Neuronal stem cell (in vitro differentiated cells): ENCODE measurements around the gene HERC3.
A peak's percentile ranks its signal among the peaks of the same experiment; 100 is the strongest.

ENCODE experiments used
- DNase-seq: peaks from one replicate; pipeline ENCODE4 v3.0.0-alpha.2; 2013; ENCODE audit warnings: low spot score
- H2AFZ ChIP-seq: one replicate; pipeline ENCODE4 v1.6.1; 2013; ENCODE audit warnings: mild to moderate bottlenecking, low read length, inconsistent platforms
- H2AK5ac ChIP-seq: 2 replicates; pipeline ENCODE4 v1.6.1; 2013; ENCODE audit warnings: low read depth, mild to moderate bottlenecking, inconsistent platforms, low read length, moderate library complexity, mixed read lengths
- H2BK120ac ChIP-seq: 2 replicates; pipeline ENCODE4 v1.6.1; 2013; ENCODE audit warnings: low read depth, mild to moderate bottlenecking, inconsistent platforms, low read length, moderate library complexity, mixed read lengths
- H2BK12ac ChIP-seq: one replicate; pipeline ENCODE4 v1.6.1; 2013; ENCODE audit warnings: low read length, inconsistent platforms
- H2BK15ac ChIP-seq: 2 replicates; pipeline ENCODE4 v1.6.1; 2013; ENCODE audit warnings: mild to moderate bottlenecking, low read length, inconsistent platforms, mixed read lengths
- H2BK5ac ChIP-seq: one replicate; pipeline ENCODE4 v1.6.1; 2013; ENCODE audit warnings: inconsistent platforms, mild to moderate bottlenecking, low read length, moderate library complexity
- H3K14ac ChIP-seq: one replicate; pipeline ENCODE4 v1.6.1; 2013; ENCODE audit warnings: low read length, inconsistent platforms
- H3K18ac ChIP-seq: 2 replicates; pipeline ENCODE4 v1.6.1; 2013; ENCODE audit warnings: low read length, inconsistent platforms
- H3K23ac ChIP-seq: 2 replicates; pipeline ENCODE4 v1.6.1; 2013; ENCODE audit warnings: low read depth, mild to moderate bottlenecking, mixed read lengths, low read length, inconsistent platforms; ENCODE audit not compliant: poor library complexity
- H3K27ac ChIP-seq: replicated peaks from 3 replicates; pipeline ENCODE4 v1.5.1; 2013; ENCODE audit warnings: low read length, inconsistent platforms
- H3K27me3 ChIP-seq, 3 experiments: 2 replicates each; pipeline ENCODE4 v1.6.1; 2013; ENCODE audit warnings: low read length in 3 of 3, mild to moderate bottlenecking in 2 of 3, inconsistent platforms in 1 of 3, low read depth in 1 of 3, mixed read lengths in 1 of 3, moderate library complexity in 1 of 3; ENCODE audit not compliant: control insufficient read depth in 3 of 3, insufficient read depth in 3 of 3
- H3K36me3 ChIP-seq, 2 donors: replicated peaks in 1 of 2; 2 replicates each; pipeline ENCODE4 v1.6.1; 2013; ENCODE audit warnings: low read length in 2 of 2; ENCODE audit not compliant: control insufficient read depth in 2 of 2, insufficient read depth in 2 of 2
- H3K4ac ChIP-seq: 2 replicates; pipeline ENCODE4 v1.6.1; 2013; ENCODE audit warnings: inconsistent platforms, mild to moderate bottlenecking, low read length, moderate library complexity
- H3K4me1 ChIP-seq, 2 donors: 1 replicate in 1 of 2; 2 replicates in 1 of 2; pipeline ENCODE4 v1.6.1; 2013; ENCODE audit warnings: low read length in 2 of 2, low read depth in 1 of 2; ENCODE audit not compliant: control insufficient read depth in 2 of 2, insufficient read depth in 1 of 2
- H3K4me2 ChIP-seq: one replicate; pipeline ENCODE4 v1.6.1; 2013; ENCODE audit warnings: mild to moderate bottlenecking, low read length, inconsistent platforms; ENCODE audit not compliant: insufficient read depth, poor library complexity, severe bottlenecking
- H3K4me3 ChIP-seq, 2 donors: 2 replicates each; pipeline ENCODE4 v1.5.1; 2013; ENCODE audit warnings: low read length in 2 of 2, mild to moderate bottlenecking in 2 of 2, inconsistent platforms in 1 of 2, moderate library complexity in 1 of 2
- H3K79me1 ChIP-seq: one replicate; pipeline ENCODE4 v1.6.1; 2013; ENCODE audit warnings: low read depth, mild to moderate bottlenecking, inconsistent platforms, low read length, moderate library complexity
- H3K9ac ChIP-seq: one replicate; pipeline ENCODE4 v1.6.1; 2013; ENCODE audit warnings: mild to moderate bottlenecking, low read depth, low read length, inconsistent platforms; ENCODE audit not compliant: poor library complexity
- H3K9me3 ChIP-seq, 2 donors: replicated peaks in 1 of 2; 2 replicates each; pipeline versions ENCODE3 to v1.6.1; 2013; ENCODE audit warnings: low read length in 2 of 2, mild to moderate bottlenecking in 2 of 2, inconsistent platforms in 1 of 2, low read depth in 1 of 2, mixed read lengths in 1 of 2, moderate library complexity in 1 of 2; ENCODE audit not compliant: control insufficient read depth in 2 of 2, insufficient read depth in 1 of 2
- H4K8ac ChIP-seq: one replicate; pipeline ENCODE4 v1.6.1; 2013; ENCODE audit warnings: low read depth, mild to moderate bottlenecking, inconsistent platforms, low read length, moderate library complexity
- H4K91ac ChIP-seq: one replicate; pipeline ENCODE4 v1.6.1; 2013; ENCODE audit warnings: low read length, low read depth, mild to moderate bottlenecking, inconsistent platforms; ENCODE audit not compliant: poor library complexity
- WGBS, 2 donors: extraction: QIAGEN DNeasy Blood & Tissue Kit; methylation state at CpG; one replicate each; pipeline ENCODE4 v1.1.7; 2013; ENCODE audit warnings: missing lambda C conversion rate in 2 of 2, mixed read lengths in 1 of 2; ENCODE audit not compliant: insufficient read length in 2 of 2, insufficient replicate concordance in 1 of 2; ENCODE audit errors: extremely low coverage in 2 of 2; 5-methylcytosine and 5-hydroxymethylcytosine counted together

HERC3 gene

DNA sequence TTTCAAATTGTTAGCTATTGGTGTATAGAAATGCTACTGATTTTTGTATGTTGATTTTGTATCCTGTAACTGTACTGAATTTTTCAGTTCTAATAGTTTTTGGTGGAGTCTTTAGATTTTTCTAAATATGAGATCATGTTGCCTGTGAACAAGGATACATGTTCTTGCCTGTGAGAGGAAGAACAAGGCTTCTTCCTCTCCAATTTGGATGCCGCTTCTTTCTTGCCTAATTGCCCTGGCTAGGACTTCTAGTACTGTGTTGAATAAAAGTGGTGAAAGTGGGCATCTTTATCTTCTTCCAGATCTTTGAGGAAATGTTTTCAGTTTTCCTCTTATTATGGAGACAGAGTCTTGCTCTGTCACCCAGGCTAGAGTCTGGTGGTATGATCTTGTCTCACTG is 121.5 kb downstream of the HERC3 start:
- Histone ChIP-seq H2AFZ (no peak overlapping the region), H2BK120ac (no peak overlapping the region), H3K9ac (no peak overlapping the region), H2BK15ac (no peak overlapping the region), H3K9me3 (peaks cover 2 to 8% of the 10 kb centered on the region in 2 donors), H3K4ac (no peak overlapping the region), H3K18ac (no peak overlapping the region), H3K36me3 (no peaks in the 10 kb centered on the region), H3K4me1 (no peaks in the 10 kb centered on the region), H3K27ac (no peak overlapping the region), H2BK12ac (no peak overlapping the region), H3K23ac (no peak overlapping the region), H3K14ac (no peak overlapping the region), H3K79me1 (no peaks in the 10 kb centered on the region), H4K8ac (no peak overlapping the region), H3K27me3 (no peaks in the 10 kb centered on the region), H2AK5ac (no peak overlapping the region), H4K91ac (no peak overlapping the region), H2BK5ac (no peak overlapping the region), H3K4me2 (no peak overlapping the region), H3K4me3 (no peak overlapping the region)
- DNase-seq, result no peak
- no CpG with 5 or more reads among the region's 1 CpG for WGBS, 2 donors

DNA sequence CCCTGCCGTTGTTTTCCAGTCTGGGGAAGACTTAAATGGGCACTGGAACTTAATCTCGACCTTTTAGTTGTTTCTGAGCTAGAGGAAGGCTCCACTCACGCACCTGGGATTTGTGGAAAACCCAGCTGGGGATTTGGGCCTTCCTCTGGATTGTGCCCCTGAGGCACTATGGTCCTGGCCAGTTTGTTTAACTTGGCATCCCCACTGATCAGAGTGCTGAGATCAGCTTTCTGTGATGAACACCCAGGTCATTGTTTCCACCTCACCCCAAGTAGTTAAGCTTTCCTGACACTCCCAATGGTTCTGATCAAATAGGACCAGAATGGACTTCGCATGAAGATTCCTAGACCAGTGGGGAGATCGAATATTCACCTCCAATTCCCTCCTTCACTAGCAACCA is 125.8 kb downstream of the HERC3 start:
- Histone ChIP-seq H3K23ac (no peak overlapping the region), H3K18ac (no peak overlapping the region), H2BK5ac (no peak overlapping the region), H3K4me3 (no peak overlapping the region), H3K27ac (no peak overlapping the region), H3K79me1 (no peaks in the 10 kb centered on the region), H2BK120ac (no peak overlapping the region), H2BK15ac (no peak overlapping the region), H2AFZ (no peak overlapping the region), H4K91ac (no peak overlapping the region), H3K4ac (no peak overlapping the region), H3K36me3 (peaks cover 3 to 4% of the 10 kb centered on the region in 2 donors), H3K9me3 (peaks cover 5 to 8% of the 10 kb centered on the region in 2 donors), H2BK12ac (no peak overlapping the region), H2AK5ac (no peak overlapping the region), H4K8ac (no peak overlapping the region), H3K4me2 (no peak overlapping the region), H3K14ac (no peak overlapping the region), H3K9ac (no peak overlapping the region), H3K4me1 (no peaks in the 10 kb centered on the region), H3K27me3 (no peaks in the 10 kb centered on the region)
- WGBS, 2 donors, result no CpG with 5 or more reads among the region's 5 CpGs
- no peak for DNase-seq

DNA sequence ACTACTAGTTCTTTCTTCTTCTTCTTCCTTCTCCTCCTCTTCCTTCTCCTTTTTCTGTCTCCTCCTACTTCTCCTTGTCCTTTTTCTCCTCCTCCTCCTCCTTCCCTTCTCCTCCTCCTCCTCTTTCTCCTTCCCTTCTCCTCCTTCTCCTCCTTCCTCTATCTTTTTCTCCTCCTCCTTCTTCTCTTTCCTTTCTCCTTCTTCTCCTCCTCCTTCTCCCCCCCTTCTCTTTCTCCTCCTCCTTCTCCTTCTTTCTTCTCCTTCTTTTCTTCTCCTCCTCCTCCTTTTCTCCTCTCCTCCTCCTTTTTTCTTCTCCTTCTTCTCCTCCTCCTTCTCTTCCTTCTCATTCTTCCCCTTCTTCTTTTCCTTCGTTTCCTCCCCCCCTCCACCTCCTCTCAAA is 127.1 kb downstream of the HERC3 start:
- Histone ChIP-seq H4K91ac (no peak overlapping the region), H3K27ac (no peak overlapping the region), H3K4me2 (no peak overlapping the region), H2BK5ac (no peak overlapping the region), H3K27me3 (no peaks in the 10 kb centered on the region), H2AK5ac (no peak overlapping the region), H3K36me3 (peaks cover 3 to 4% of the 10 kb centered on the region in 2 donors), H3K79me1 (no peaks in the 10 kb centered on the region), H2BK120ac (no peak overlapping the region), H3K4ac (no peak overlapping the region), H2AFZ (no peak overlapping the region), H2BK12ac (no peak overlapping the region), H3K9me3 (peaks cover 5 to 8% of the 10 kb centered on the region in 2 donors), H3K14ac (no peak overlapping the region), H3K4me3 (no peak overlapping the region), H4K8ac (no peak overlapping the region), H3K23ac (no peak overlapping the region), H2BK15ac (no peak overlapping the region), H3K18ac (no peak overlapping the region), H3K4me1 (peaks cover 0 to 1% of the 10 kb centered on the region in 2 donors), H3K9ac (no peak overlapping the region)
- 100% methylated on average over 1 of the region's 1 CpG for WGBS, 2 donors
- no peak for DNase-seq

DNA sequence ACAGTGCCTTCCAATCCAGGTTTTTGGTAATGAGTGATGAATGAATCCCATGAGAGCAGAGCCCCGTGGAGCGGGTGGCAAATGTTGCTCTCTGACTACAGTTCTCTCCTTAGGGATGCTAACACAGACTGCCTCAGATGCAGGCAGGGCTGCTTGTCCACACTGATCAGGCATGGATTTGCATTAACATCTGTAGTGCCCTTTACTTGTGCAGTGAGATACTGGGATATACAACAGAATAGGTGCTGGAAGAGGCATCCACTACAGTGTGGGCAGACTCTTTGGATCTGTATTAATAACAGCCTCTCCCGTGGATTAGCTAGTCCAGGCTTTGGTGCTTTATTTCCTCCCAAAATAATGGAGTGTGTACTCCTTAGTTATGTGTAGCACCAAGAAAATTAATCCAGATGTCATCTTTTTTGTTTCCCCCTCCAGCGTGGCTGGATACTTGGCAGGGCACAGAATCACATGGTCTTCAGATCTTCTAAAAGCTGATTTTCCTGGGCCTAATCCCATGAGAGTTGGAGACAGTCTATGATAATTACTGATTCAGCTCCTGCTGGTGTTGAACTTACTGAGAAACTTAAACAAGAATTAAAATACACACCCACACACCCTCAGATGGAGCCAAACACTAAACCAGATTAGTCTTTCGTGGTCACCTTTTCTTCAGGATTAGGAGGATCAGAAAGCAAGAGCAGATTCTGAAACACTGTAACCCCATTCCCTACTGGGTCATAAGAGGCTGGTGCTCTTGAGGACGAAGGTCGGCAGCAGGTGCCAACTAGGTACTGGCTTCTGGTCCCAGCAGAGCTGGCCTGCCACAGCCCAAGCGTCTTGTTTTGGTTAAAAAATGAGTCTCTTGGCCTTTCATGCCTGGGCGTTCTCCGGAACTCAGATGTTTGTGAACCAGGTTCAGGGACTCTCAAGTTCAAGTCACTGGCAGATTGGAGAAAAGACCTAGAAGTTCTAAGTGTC is 128.5 kb downstream of the HERC3 start:
- Histone ChIP-seq H3K4me2 (no peak overlapping the region), H3K4ac (no peak overlapping the region), H3K27ac (no peak overlapping the region), H3K4me1 (peaks cover 0 to 1% of the 10 kb centered on the region in 2 donors), H3K36me3 (peaks cover 3 to 5% of the 10 kb centered on the region in 2 donors), H3K27me3 (no peaks in the 10 kb centered on the region), H2AK5ac (no peak overlapping the region), H3K23ac (no peak overlapping the region), H3K18ac (no peak overlapping the region), H4K91ac (no peak overlapping the region), H2BK12ac (no peak overlapping the region), H2BK15ac (no peak overlapping the region), H3K79me1 (no peaks in the 10 kb centered on the region), H2AFZ (no peak overlapping the region), H3K14ac (no peak overlapping the region), H3K9ac (no peak overlapping the region), H3K9me3 (peaks cover 5 to 8% of the 10 kb centered on the region in 2 donors), H2BK120ac (no peak overlapping the region), H4K8ac (no peak overlapping the region), H3K4me3 (peak overlapping the region in 1 of 2 donors; percentile 58), H2BK5ac (no peak overlapping the region)
- no peak for DNase-seq
- no CpG with 5 or more reads among the region's 10 CpGs for WGBS, 2 donors
